WTC11 (cell line): ENCODE data around the gene BTBD2. TPM values are rescaled to one million over a fixed set of nuclear protein-coding genes. Genes with fewer than 3 reads are reported as not detected.

Experiments
- ATAC-seq: fragments of 200-7000 bp; cut with Tn5 transposase; 2 replicates; pipeline ENCODE4 v1.10.0; 2021; ENCODE audit warnings: mild to moderate bottlenecking, moderate library complexity
- CTCF ChIA-PET: fragments of 300-600 bp; sonication (Branson Sonifier 250); formaldehyde crosslinking; loops from one replicate; lab custom pipeline; 2021; ENCODE audit warnings: antibody characterized with exemption; lab: Charles Lee
- POLR2A ChIA-PET: fragments of 350-600 bp; sonication (Branson Sonifier 250); formaldehyde crosslinking; loops from one replicate; lab custom pipeline; 2021; ENCODE audit warnings: antibody characterized with exemption; lab: Charles Lee
- DNase-seq: peaks from one replicate; pipeline ENCODE4 v3.0.0; 2021; ENCODE audit warnings: low spot score
- H3K27ac Mint-ChIP-seq: 2 replicates; pipeline ENCODE4 v1.8.0; 2021; ENCODE audit warnings: mixed read lengths
- H3K27me3 Mint-ChIP-seq: 2 replicates; pipeline ENCODE4 v1.8.0; 2021; ENCODE audit warnings: low read depth, mild to moderate bottlenecking, moderate library complexity, mixed read lengths
- H3K36me3 Mint-ChIP-seq: 2 replicates; pipeline ENCODE4 v1.8.0; 2021; ENCODE audit warnings: mixed read lengths
- H3K4me1 Mint-ChIP-seq: 2 replicates; pipeline ENCODE4 v1.8.0; 2022; ENCODE audit warnings: mixed read lengths
- H3K4me3 Mint-ChIP-seq: 2 replicates; pipeline ENCODE4 v1.8.0; 2021; ENCODE audit warnings: mild to moderate bottlenecking, moderate library complexity, mixed read lengths
- H3K9me3 Mint-ChIP-seq: 2 replicates; pipeline ENCODE4 v1.8.0; 2021; ENCODE audit warnings: mixed read lengths
- ELF4 ChIP-seq: sonication (generic); formaldehyde crosslinking; IDR thresholded peaks from 2 replicates; pipeline ENCODE4 v1.8.1; 2022; ENCODE audit warnings: low read depth, mild to moderate bottlenecking, moderate library complexity, missing genetic modification reagents
- EMX1 ChIP-seq: fragments of 250-450 bp; sonication (Bioruptor Pico); IDR thresholded peaks from 2 replicates; pipeline ENCODE4 v1.8.0; 2021; ENCODE audit warnings: mild to moderate bottlenecking
- FOXP1 ChIP-seq: sonication (generic); formaldehyde crosslinking; IDR thresholded peaks from 2 replicates; pipeline ENCODE4 v1.8.0; 2022; ENCODE audit warnings: missing genetic modification reagents, mild to moderate bottlenecking, moderate library complexity, borderline replicate concordance
- GTF2I ChIP-seq: fragments of 250-450 bp; sonication (Bioruptor Pico); conservative IDR thresholded peaks from 2 replicates; pipeline ENCODE4 v1.4.0; 2021; ENCODE audit warnings: mild to moderate bottlenecking
- KAT7 ChIP-seq: sonication (generic); formaldehyde crosslinking; IDR thresholded peaks from 2 replicates; pipeline ENCODE4 v1.8.1; 2023; ENCODE audit warnings: missing genetic modification reagents, mild to moderate bottlenecking, borderline replicate concordance
- NFATC4 ChIP-seq: fragments of 250-450 bp; sonication (Bioruptor Pico); IDR thresholded peaks from 2 replicates; pipeline ENCODE4 v1.9.0; 2021; ENCODE audit warnings: mild to moderate bottlenecking
- NFYB ChIP-seq: sonication (generic); formaldehyde crosslinking; conservative IDR thresholded peaks from 2 replicates; pipeline ENCODE4 v1.8.0; 2022; ENCODE audit warnings: low read depth, missing genetic modification reagents
- SMAD3 ChIP-seq: sonication (generic); formaldehyde crosslinking; IDR thresholded peaks from 2 replicates; pipeline ENCODE4 v1.8.0; 2022; ENCODE audit warnings: missing genetic modification reagents, mild to moderate bottlenecking, borderline replicate concordance
- TEAD1 ChIP-seq: sonication (generic); formaldehyde crosslinking; IDR thresholded peaks from 2 replicates; pipeline ENCODE4 v1.8.0; 2022; ENCODE audit warnings: mild to moderate bottlenecking, missing genetic modification reagents
- ZBTB21 ChIP-seq: sonication (generic); formaldehyde crosslinking; IDR thresholded peaks from 2 replicates; pipeline ENCODE4 v1.8.1; 2023; ENCODE audit warnings: mild to moderate bottlenecking, missing genetic modification reagents, borderline replicate concordance
- ZNF263 ChIP-seq: sonication (generic); formaldehyde crosslinking; IDR thresholded peaks from 2 replicates; pipeline ENCODE4 v1.8.1; 2022; ENCODE audit warnings: low read depth, mild to moderate bottlenecking, moderate library complexity, missing genetic modification reagents
- ZNF317 ChIP-seq: sonication (generic); formaldehyde crosslinking; IDR thresholded peaks from 2 replicates; pipeline ENCODE4 v1.8.1; 2023; ENCODE audit warnings: low read depth, mild to moderate bottlenecking, moderate library complexity, missing genetic modification reagents, borderline replicate concordance
- ZNF671 ChIP-seq: fragments of 250-450 bp; sonication (Bioruptor Pico); IDR thresholded peaks from 2 replicates; pipeline ENCODE4 v1.8.0; 2021; ENCODE audit warnings: mild to moderate bottlenecking
- total RNA-seq: library from RNA; stranded (reverse); gene quantifications from 3 replicates; pipeline ENCODE4 v1.2.3, GENCODE V29; 2021
- TF ChIP-seq, protein P1 (sequence below): fragments of 250-450 bp; sonication (Bioruptor Pico); IDR thresholded peaks from 2 replicates; pipeline ENCODE4 v1.8.0; 2021; ENCODE audit warnings: mild to moderate bottlenecking
- TF ChIP-seq, protein P2 (sequence below): sonication (generic); formaldehyde crosslinking; conservative IDR thresholded peaks from 2 replicates; pipeline ENCODE4 v1.8.1; 2023; ENCODE audit warnings: mild to moderate bottlenecking, low read depth, missing genetic modification reagents, moderate library complexity
- TF ChIP-seq, protein P3 (sequence below): sonication (generic); formaldehyde crosslinking; IDR thresholded peaks from 2 replicates; pipeline ENCODE4 v1.8.0; 2022; ENCODE audit warnings: mild to moderate bottlenecking, missing genetic modification reagents
- TF ChIP-seq, protein P4 (sequence below): sonication (generic); formaldehyde crosslinking; IDR thresholded peaks from 2 replicates; pipeline ENCODE4 v1.8.1; 2022; ENCODE audit warnings: missing genetic modification reagents, borderline replicate concordance
- TF ChIP-seq, protein P5 (sequence below): sonication (generic); formaldehyde crosslinking; IDR thresholded peaks from 2 replicates; pipeline ENCODE4 v1.8.1; 2023; ENCODE audit warnings: mild to moderate bottlenecking, missing genetic modification reagents
- TF ChIP-seq, protein P6 (sequence below): sonication (generic); formaldehyde crosslinking; IDR thresholded peaks from 2 replicates; pipeline ENCODE4 v1.8.1; 2022; ENCODE audit warnings: mild to moderate bottlenecking, moderate library complexity, missing genetic modification reagents
- TF ChIP-seq, protein P7 (sequence below): sonication (generic); formaldehyde crosslinking; IDR thresholded peaks from 2 replicates; pipeline ENCODE4 v1.8.1; 2023; ENCODE audit warnings: mild to moderate bottlenecking, missing genetic modification reagents, moderate library complexity
- TF ChIP-seq, protein P8 (sequence below): sonication (generic); formaldehyde crosslinking; IDR thresholded peaks from 2 replicates; pipeline ENCODE4 v1.8.0; 2023; ENCODE audit warnings: missing genetic modification reagents

The BTBD2 gene
- total RNA-seq, 1 experiment from 2014 or later: 106 TPM

DNA sequence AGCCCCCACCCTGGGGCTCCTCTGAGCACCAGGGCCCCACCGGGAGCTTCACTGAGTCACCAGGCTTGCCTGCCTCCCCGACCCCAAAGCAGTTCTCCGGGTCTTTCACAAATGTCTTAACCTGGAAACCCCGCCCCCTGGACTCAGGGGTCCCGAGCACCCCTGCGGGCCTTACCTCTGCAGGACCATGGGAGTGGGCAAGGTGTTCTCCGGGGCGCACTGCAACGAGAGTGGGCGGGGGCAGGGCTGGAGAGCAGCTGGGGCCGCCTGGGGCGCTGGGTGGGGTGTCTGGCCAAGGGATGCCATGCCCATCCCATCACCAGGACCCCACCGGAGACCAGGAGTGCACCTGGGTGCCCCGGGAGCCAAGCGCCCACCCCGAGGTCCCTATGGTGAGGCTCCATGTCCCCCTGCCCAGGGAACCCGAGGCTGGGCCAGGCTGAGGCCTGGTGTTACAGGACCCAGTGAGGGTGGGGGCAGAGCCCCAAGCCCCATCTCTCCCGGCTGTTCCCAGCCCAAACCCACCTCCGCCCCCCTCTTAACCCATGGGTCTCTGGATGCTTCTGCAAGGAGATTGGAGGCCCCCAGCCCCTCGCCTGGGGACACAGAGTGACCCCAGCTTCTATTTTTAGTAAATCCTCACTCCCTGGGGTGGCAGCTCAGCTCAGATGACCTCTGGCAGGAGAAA lies 24.6 kb upstream of the BTBD2 start (continued):
- TF ChIP-seq, protein P1, sequence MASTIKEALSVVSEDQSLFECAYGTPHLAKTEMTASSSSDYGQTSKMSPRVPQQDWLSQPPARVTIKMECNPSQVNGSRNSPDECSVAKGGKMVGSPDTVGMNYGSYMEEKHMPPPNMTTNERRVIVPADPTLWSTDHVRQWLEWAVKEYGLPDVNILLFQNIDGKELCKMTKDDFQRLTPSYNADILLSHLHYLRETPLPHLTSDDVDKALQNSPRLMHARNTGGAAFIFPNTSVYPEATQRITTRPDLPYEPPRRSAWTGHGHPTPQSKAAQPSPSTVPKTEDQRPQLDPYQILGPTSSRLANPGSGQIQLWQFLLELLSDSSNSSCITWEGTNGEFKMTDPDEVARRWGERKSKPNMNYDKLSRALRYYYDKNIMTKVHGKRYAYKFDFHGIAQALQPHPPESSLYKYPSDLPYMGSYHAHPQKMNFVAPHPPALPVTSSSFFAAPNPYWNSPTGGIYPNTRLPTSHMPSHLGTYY (CRISPR knock-in tag): no peak
- TF ChIP-seq GTF2I (CRISPR knock-in tag): no peak
- TF ChIP-seq NFYB (CRISPR knock-in tag): no peak
- TF ChIP-seq EMX1 (CRISPR knock-in tag): no peak
- TF ChIP-seq, protein P2, sequence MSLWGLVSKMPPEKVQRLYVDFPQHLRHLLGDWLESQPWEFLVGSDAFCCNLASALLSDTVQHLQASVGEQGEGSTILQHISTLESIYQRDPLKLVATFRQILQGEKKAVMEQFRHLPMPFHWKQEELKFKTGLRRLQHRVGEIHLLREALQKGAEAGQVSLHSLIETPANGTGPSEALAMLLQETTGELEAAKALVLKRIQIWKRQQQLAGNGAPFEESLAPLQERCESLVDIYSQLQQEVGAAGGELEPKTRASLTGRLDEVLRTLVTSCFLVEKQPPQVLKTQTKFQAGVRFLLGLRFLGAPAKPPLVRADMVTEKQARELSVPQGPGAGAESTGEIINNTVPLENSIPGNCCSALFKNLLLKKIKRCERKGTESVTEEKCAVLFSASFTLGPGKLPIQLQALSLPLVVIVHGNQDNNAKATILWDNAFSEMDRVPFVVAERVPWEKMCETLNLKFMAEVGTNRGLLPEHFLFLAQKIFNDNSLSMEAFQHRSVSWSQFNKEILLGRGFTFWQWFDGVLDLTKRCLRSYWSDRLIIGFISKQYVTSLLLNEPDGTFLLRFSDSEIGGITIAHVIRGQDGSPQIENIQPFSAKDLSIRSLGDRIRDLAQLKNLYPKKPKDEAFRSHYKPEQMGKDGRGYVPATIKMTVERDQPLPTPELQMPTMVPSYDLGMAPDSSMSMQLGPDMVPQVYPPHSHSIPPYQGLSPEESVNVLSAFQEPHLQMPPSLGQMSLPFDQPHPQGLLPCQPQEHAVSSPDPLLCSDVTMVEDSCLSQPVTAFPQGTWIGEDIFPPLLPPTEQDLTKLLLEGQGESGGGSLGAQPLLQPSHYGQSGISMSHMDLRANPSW (CRISPR knock-in tag): no peak
- TF ChIP-seq TEAD1 (CRISPR knock-in tag): no peak
- TF ChIP-seq, protein P3, sequence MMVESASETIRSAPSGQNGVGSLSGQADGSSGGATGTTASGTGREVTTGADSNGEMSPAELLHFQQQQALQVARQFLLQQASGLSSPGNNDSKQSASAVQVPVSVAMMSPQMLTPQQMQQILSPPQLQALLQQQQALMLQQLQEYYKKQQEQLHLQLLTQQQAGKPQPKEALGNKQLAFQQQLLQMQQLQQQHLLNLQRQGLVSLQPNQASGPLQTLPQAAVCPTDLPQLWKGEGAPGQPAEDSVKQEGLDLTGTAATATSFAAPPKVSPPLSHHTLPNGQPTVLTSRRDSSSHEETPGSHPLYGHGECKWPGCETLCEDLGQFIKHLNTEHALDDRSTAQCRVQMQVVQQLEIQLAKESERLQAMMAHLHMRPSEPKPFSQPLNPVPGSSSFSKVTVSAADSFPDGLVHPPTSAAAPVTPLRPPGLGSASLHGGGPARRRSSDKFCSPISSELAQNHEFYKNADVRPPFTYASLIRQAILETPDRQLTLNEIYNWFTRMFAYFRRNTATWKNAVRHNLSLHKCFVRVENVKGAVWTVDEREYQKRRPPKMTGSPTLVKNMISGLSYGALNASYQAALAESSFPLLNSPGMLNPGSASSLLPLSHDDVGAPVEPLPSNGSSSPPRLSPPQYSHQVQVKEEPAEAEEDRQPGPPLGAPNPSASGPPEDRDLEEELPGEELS (CRISPR knock-in tag): no peak

DNA sequence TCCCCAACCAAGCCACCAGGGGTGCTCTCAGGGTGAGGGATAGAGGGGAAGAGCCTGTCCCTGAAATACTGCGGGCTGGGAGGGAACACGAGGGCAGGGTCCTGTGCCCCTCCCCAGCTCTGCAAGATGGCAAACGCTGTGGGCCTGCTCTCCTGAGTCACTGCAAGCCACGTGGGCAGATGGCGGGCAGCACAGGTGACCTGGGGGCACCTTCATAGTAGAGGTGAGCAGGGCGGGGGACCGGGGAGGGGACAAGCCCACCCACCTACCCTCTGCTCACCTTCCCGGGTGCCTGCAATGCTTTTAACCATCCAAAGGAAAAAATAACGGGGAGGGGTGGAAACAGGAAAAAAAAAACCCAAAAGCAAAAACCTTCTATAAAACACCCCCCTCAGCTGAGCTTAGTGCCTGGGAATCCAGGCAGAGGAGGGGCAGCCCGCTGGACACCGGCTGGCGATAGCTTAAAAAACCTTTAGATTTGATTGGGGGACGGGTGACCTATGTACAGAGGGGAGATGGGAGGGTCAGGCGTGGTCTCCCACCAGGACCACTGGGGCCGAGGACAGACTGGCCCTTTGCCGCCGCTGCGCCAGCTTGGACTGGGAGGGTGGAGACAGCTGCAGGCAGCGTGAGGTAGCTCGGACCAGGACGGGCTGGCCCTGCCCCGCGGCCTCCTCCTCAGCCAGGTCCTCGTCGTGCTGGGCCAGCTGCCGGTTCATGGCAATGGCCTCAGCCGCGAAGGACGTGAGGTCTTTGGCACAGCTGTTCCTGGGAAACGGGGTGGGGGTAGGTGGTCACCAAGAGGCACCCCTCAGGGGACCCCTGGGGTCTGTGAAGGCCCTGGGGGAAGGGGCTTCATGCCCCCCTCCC lies 23.8 kb upstream of the BTBD2 start:
- Mint-ChIP-seq H3K36me3 (peaks cover 10% of the 10 kb centered on the region; the same call in 1 of the 2 replicates), H3K27me3 (peaks cover 2% of the 10 kb centered on the region; the same call in 1 of the 2 replicates), H3K9me3 (0 out of 2 replicates have a peak, but pooled peaks cover 4% of the 10 kb centered on the region), H3K4me1 (peaks cover 13% of the 10 kb centered on the region), H3K27ac (no peak overlapping the region), H3K4me3 (no peak overlapping the region)
- POLR2A ChIA-PET: interaction anchor here (0.8 kb wide), 1 partner anchor 10 kb away, joined by 3 read pairs; no protein-coding TSS in a partner anchor
- no peak for ATAC-seq
- CTCF ChIA-PET: interaction anchor here (0.5 to 1.2 kb wide), 3 partner anchors 11 to 101 kb away, joined by 3 to 7 read pairs (median 4); no protein-coding TSS in a partner anchor
- no peak for DNase-seq
- TF ChIP-seq, protein P4, sequence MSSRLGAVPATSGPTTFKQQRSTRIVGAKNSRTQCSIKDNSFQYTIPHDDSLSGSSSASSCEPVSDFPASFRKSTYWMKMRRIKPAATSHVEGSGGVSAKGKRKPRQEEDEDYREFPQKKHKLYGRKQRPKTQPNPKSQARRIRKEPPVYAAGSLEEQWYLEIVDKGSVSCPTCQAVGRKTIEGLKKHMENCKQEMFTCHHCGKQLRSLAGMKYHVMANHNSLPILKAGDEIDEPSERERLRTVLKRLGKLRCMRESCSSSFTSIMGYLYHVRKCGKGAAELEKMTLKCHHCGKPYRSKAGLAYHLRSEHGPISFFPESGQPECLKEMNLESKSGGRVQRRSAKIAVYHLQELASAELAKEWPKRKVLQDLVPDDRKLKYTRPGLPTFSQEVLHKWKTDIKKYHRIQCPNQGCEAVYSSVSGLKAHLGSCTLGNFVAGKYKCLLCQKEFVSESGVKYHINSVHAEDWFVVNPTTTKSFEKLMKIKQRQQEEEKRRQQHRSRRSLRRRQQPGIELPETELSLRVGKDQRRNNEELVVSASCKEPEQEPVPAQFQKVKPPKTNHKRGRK (CRISPR knock-in tag): no peak
- TF ChIP-seq ZBTB21: no peak
- TF ChIP-seq KAT7: no peak
- TF ChIP-seq, protein P5, sequence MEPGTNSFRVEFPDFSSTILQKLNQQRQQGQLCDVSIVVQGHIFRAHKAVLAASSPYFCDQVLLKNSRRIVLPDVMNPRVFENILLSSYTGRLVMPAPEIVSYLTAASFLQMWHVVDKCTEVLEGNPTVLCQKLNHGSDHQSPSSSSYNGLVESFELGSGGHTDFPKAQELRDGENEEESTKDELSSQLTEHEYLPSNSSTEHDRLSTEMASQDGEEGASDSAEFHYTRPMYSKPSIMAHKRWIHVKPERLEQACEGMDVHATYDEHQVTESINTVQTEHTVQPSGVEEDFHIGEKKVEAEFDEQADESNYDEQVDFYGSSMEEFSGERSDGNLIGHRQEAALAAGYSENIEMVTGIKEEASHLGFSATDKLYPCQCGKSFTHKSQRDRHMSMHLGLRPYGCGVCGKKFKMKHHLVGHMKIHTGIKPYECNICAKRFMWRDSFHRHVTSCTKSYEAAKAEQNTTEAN (CRISPR knock-in tag): no peak
- TF ChIP-seq FOXP1 (CRISPR knock-in tag): no peak
- no peak for TF ChIP-seq ELF4 (CRISPR knock-in tag)
- no peak for TF ChIP-seq ZNF671 (CRISPR knock-in tag)
- TF ChIP-seq, protein P6, sequence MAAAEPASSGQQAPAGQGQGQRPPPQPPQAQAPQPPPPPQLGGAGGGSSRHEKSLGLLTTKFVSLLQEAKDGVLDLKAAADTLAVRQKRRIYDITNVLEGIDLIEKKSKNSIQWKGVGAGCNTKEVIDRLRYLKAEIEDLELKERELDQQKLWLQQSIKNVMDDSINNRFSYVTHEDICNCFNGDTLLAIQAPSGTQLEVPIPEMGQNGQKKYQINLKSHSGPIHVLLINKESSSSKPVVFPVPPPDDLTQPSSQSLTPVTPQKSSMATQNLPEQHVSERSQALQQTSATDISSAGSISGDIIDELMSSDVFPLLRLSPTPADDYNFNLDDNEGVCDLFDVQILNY (CRISPR knock-in tag): no peak
- no peak for TF ChIP-seq NFATC4
- TF ChIP-seq, protein P7, sequence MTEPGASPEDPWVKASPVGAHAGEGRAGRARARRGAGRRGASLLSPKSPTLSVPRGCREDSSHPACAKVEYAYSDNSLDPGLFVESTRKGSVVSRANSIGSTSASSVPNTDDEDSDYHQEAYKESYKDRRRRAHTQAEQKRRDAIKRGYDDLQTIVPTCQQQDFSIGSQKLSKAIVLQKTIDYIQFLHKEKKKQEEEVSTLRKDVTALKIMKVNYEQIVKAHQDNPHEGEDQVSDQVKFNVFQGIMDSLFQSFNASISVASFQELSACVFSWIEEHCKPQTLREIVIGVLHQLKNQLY (CRISPR knock-in tag): no peak
- TF ChIP-seq EMX1 (CRISPR knock-in tag): no peak
- no peak for TF ChIP-seq ZNF263
- TF ChIP-seq, protein P8, sequence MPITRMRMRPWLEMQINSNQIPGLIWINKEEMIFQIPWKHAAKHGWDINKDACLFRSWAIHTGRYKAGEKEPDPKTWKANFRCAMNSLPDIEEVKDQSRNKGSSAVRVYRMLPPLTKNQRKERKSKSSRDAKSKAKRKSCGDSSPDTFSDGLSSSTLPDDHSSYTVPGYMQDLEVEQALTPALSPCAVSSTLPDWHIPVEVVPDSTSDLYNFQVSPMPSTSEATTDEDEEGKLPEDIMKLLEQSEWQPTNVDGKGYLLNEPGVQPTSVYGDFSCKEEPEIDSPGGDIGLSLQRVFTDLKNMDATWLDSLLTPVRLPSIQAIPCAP: no peak
- no peak for TF ChIP-seq SMAD3 (CRISPR knock-in tag)
- no peak for TF ChIP-seq ZNF317 (CRISPR knock-in tag)
